ENCODE data around the gene THAP4. TPM values are rescaled to one million over a fixed set of nuclear protein-coding genes. Genes with fewer than 3 reads are reported as not detected.
A peak's percentile ranks its signal among the peaks of the same experiment; 100 is the strongest.

The THAP4 gene
- total RNA-seq, 3 donors from 2014 or later (not counting 1 experiment from before 2014, with no cell fraction given): 19.8 to 29.2 (median 27.8) TPM

GRCh38 chr2:241637795-241638660 is 1.1 kb upstream of the THAP4 start:
- TF ChIP-seq, protein P1, sequence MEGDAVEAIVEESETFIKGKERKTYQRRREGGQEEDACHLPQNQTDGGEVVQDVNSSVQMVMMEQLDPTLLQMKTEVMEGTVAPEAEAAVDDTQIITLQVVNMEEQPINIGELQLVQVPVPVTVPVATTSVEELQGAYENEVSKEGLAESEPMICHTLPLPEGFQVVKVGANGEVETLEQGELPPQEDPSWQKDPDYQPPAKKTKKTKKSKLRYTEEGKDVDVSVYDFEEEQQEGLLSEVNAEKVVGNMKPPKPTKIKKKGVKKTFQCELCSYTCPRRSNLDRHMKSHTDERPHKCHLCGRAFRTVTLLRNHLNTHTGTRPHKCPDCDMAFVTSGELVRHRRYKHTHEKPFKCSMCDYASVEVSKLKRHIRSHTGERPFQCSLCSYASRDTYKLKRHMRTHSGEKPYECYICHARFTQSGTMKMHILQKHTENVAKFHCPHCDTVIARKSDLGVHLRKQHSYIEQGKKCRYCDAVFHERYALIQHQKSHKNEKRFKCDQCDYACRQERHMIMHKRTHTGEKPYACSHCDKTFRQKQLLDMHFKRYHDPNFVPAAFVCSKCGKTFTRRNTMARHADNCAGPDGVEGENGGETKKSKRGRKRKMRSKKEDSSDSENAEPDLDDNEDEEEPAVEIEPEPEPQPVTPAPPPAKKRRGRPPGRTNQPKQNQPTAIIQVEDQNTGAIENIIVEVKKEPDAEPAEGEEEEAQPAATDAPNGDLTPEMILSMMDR (IDR thresholded peaks at IDR 0.05): no peak
- H3K4me1 Mint-ChIP-seq: peaks cover 50 to 57% of the 10 kb centered on the region in 2 donors
- H3K27me3 ChIP-seq (ENCODE audit: control insufficient read depth, insufficient read depth, low read length): no peaks in the 10 kb centered on the region

DNA sequence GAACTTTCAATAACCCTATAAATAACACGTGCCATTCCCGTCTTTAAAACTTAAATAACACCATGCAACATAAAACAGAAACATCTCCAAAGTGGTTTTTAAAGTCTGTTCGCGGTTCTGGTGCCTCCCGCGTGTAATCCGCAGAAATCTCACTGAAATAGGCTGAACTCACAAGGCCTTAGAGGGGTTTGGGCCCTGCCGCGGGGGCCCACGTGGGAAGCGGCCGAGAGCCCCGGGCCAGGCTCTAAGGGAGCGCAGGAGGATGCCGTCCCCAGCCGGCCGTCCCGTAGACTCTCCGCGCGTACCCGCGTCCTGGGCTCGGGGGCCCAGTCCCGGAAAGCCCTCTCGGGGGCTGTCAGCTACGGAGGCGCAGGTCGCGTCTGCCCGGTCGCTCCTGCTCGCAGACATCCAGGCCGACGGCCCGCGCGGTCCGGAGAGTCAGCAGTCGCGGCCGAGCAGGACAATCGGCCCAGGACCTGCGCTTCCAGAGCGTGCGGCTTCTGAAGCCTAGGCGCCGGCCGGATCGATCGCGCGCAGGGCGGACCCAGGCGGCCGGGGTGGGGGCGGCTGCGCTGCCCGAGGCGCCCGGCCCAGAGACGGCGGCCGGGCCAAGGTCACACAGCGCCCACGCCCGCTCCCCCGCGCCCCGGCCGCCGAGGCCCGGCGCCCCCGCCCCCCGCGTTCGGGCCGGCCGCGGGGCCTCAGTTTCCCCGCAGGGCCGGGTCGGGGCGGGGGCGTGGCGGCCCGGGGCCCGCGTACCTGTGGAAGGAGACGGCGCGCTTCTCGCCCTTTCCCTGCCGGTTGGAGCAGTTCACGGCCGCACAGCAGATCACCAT is 558 bp downstream of the THAP4 start:
- H3K27ac ChIP-seq (ENCODE audit: low read length): peak overlapping the region; percentile 28

More at GRCh38 chr2:241637795-241638660, 1.1 kb upstream of the THAP4 start:
- no peaks in the 10 kb centered on the region for H3K9me3 ChIP-seq (ENCODE audit: control insufficient read depth, insufficient read depth, low read length)
- Mint-ChIP-seq H3K27me3 (ENCODE audit: low read depth in 2 of 2) (no peaks in the 10 kb centered on the region), H3K9me3 (no peaks in the 10 kb centered on the region), H3K27ac (peak overlapping the region; percentile 81 to 91), H3K36me3 (no peaks in the 10 kb centered on the region), H3K4me3 (peak overlapping the region; percentile 93)
- peaks cover 35% of the 10 kb centered on the region for H3K4me1 ChIP-seq (ENCODE audit: control insufficient read depth, insufficient read depth, low read length)
- peak in 1 of 2 donors; percentile 51 for DNase-seq
- under 1% methylated on average over 67 of the region's 67 CpGs for WGBS (ENCODE audit: insufficient coverage)
- peak overlapping the region; percentile 97 for H3K27ac ChIP-seq (ENCODE audit: low read length)
- peak; percentile 16 to 43 (median 27) for ATAC-seq
- H3K36me3 ChIP-seq (ENCODE audit: control insufficient read depth, insufficient read depth, low read length): peaks cover 7% of the 10 kb centered on the region
- H3K4me3 ChIP-seq (ENCODE audit: low read length): peak overlapping the region; percentile 97
- intact Hi-C loops (cut with micrococcal nuclease): loop anchor here (2.0 to 5.0 kb wide), 3 partner anchors 21 to 321 kb away; partner anchors contain the start of genes HDLBP, SEPTIN2 and STK25

GRCh38 chr2:241635756-241636155 is 1.2 kb downstream of the THAP4 start:
- Histone ChIP-seq H3K4me3 (ENCODE audit: low read length) (no peak overlapping the region), H3K4me1 (ENCODE audit: control insufficient read depth, insufficient read depth, low read length) (peaks cover 30% of the 10 kb centered on the region), H3K9me3 (ENCODE audit: control insufficient read depth, insufficient read depth, low read length) (no peaks in the 10 kb centered on the region), H3K36me3 (ENCODE audit: control insufficient read depth, insufficient read depth, low read length) (peaks cover 16% of the 10 kb centered on the region), H3K27me3 (ENCODE audit: control insufficient read depth, insufficient read depth, low read length) (no peaks in the 10 kb centered on the region), H3K27ac (ENCODE audit: low read length) (no peak overlapping the region)
- H3K27me3 Mint-ChIP-seq (ENCODE audit: low read depth in 2 of 2): no peaks in the 10 kb centered on the region
- no peaks in the 10 kb centered on the region for H3K9me3 Mint-ChIP-seq
- peak overlapping the region; percentile 87 for H3K4me3 Mint-ChIP-seq
- DNase-seq (no peak), ATAC-seq (no peak)
- intact Hi-C loops (cut with micrococcal nuclease): loop anchor here (2.0 to 5.0 kb wide), 3 partner anchors 19 to 318 kb away; partner anchors contain the start of genes HDLBP, SEPTIN2 and STK25
- H3K36me3 Mint-ChIP-seq: no peaks in the 10 kb centered on the region
- TF ChIP-seq, protein P1 (IDR thresholded peaks at IDR 0.05): no peak
- peaks cover 34 to 37% of the 10 kb centered on the region in 2 donors for H3K4me1 Mint-ChIP-seq
- H3K27ac Mint-ChIP-seq: peak overlapping the region; percentile 68 to 76
- 54% methylated on average over 5 of the region's 6 CpGs for WGBS (ENCODE audit: insufficient coverage)

More for the DNA sequence above, 558 bp downstream of the THAP4 start:
- Histone ChIP-seq H3K9me3 (ENCODE audit: control insufficient read depth, insufficient read depth, low read length) (no peaks in the 10 kb centered on the region), H3K36me3 (ENCODE audit: control insufficient read depth, insufficient read depth, low read length) (peaks cover 16% of the 10 kb centered on the region), H3K4me1 (ENCODE audit: control insufficient read depth, insufficient read depth, low read length) (peaks cover 30% of the 10 kb centered on the region), H3K27me3 (ENCODE audit: control insufficient read depth, insufficient read depth, low read length) (no peaks in the 10 kb centered on the region), H3K4me3 (ENCODE audit: low read length) (peak overlapping the region; percentile 31)
- peak; percentile 27 to 49 for DNase-seq
- Mint-ChIP-seq H3K27me3 (ENCODE audit: low read depth in 2 of 2) (no peaks in the 10 kb centered on the region), H3K36me3 (no peaks in the 10 kb centered on the region), H3K27ac (peak overlapping the region; percentile 68 to 76), H3K9me3 (no peaks in the 10 kb centered on the region), H3K4me1 (peaks cover 40 to 43% of the 10 kb centered on the region in 2 donors), H3K4me3 (peak overlapping the region; percentile 87)
- TF ChIP-seq, protein P1 (IDR thresholded peaks at IDR 0.05): no peak
- intact Hi-C loops (cut with micrococcal nuclease): loop anchor here (2.0 to 5.0 kb wide), 3 partner anchors 20 to 319 kb away; partner anchors contain the start of genes HDLBP, SEPTIN2 and STK25
- ATAC-seq: peak; percentile 36 to 51 (median 40)
- WGBS (ENCODE audit: insufficient coverage): under 1% methylated on average over 97 of the region's 97 CpGs
